ENCODE data around the gene PIGM. TPM values are rescaled to one million over a fixed set of nuclear protein-coding genes. Genes with fewer than 3 reads are reported as not detected.

PIGM gene
- total RNA-seq, 1 experiment from 2014 or later, result 4.6 TPM

- CTCF ChIA-PET, result interaction anchor here (0.6 to 1.3 kb wide), 2 partner anchors 24 to 180 kb away, joined by 3 to 5 read pairs; no protein-coding TSS in a partner anchor
- TF ChIP-seq EZH2 (IDR thresholded peaks at IDR 0.05; ENCODE audit: borderline replicate concordance, low read depth, low read length, poor library complexity, severe bottlenecking), result no peak
- TF ChIP-seq, protein P1, sequence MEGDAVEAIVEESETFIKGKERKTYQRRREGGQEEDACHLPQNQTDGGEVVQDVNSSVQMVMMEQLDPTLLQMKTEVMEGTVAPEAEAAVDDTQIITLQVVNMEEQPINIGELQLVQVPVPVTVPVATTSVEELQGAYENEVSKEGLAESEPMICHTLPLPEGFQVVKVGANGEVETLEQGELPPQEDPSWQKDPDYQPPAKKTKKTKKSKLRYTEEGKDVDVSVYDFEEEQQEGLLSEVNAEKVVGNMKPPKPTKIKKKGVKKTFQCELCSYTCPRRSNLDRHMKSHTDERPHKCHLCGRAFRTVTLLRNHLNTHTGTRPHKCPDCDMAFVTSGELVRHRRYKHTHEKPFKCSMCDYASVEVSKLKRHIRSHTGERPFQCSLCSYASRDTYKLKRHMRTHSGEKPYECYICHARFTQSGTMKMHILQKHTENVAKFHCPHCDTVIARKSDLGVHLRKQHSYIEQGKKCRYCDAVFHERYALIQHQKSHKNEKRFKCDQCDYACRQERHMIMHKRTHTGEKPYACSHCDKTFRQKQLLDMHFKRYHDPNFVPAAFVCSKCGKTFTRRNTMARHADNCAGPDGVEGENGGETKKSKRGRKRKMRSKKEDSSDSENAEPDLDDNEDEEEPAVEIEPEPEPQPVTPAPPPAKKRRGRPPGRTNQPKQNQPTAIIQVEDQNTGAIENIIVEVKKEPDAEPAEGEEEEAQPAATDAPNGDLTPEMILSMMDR (conservative IDR thresholded peaks at IDR 0.05; ENCODE audit: low read depth, low read length), result no peak
- Histone ChIP-seq H3K4me3 (ENCODE audit: low read depth, low read length, poor library complexity, severe bottlenecking) (peak overlapping the region; percentile 63), H3K9me3 (ENCODE audit: low read depth, low read length, poor library complexity, severe bottlenecking) (no peaks in the 10 kb centered on the region), H3K27me3 (replicated peaks; ENCODE audit: insufficient read depth, low read depth, low read length, poor library complexity) (peaks cover 19% of the 10 kb centered on the region), H3K4me1 (ENCODE audit: insufficient read depth, low read length, poor library complexity, severe bottlenecking) (peaks cover 11% of the 10 kb centered on the region), H3K36me3 (ENCODE audit: insufficient read depth, low read length, poor library complexity, severe bottlenecking) (no peaks in the 10 kb centered on the region), H3K27ac (ENCODE audit: low read depth, low read length, poor library complexity, severe bottlenecking) (no peak overlapping the region)
- no peak for DNase-seq (ENCODE audit: low spot score)
- BruUV-seq (replicated peaks), result no TSS peak
- intact Hi-C loops (cut with micrococcal nuclease; ENCODE audit: unreplicated experiment), result no loop called here
- POLR2A ChIA-PET (ENCODE audit: low non-redundant PET), result interaction anchor here (0.6 to 0.7 kb wide), 2 partner anchors 29 to 37 kb away, joined by 4 to 7 read pairs; no protein-coding TSS in a partner anchor
Observed at GRCh38 chr1:160030657-160031364, 979 bp downstream of the PIGM start.

DNA sequence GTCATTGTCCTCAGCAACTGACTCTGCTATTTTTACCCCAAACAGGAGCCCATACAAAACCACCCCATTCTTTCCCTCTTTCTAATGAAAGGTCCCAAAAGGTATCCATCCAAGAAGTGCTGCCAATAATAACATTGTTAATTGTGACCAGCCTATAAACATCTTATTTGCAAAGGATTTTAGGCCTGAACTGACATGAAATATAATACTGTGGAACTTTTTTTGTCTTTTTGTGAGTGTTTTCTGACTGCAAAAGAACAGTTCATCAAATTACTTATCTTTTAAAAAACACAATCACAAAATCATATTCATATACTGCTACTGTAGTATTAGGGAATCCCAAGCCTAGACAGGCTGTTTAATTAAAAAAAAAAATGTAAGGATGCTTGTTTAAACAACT is 3.4 kb downstream of the PIGM start:
- TF ChIP-seq, protein P1 (conservative IDR thresholded peaks at IDR 0.05; ENCODE audit: low read depth, low read length), result no peak
- TF ChIP-seq EZH2 (IDR thresholded peaks at IDR 0.05; ENCODE audit: borderline replicate concordance, low read depth, low read length, poor library complexity, severe bottlenecking), result no peak
- no peak for DNase-seq (ENCODE audit: low spot score)
- BruUV-seq (replicated peaks), result no TSS peak
- no peaks in the 10 kb centered on the region for H3K9me3 ChIP-seq (ENCODE audit: low read depth, low read length, poor library complexity, severe bottlenecking)
- H3K4me1 ChIP-seq (ENCODE audit: insufficient read depth, low read length, poor library complexity, severe bottlenecking), result peaks cover 11% of the 10 kb centered on the region
- CTCF ChIA-PET, result no interaction called here
- intact Hi-C loops (cut with micrococcal nuclease; ENCODE audit: unreplicated experiment), result no loop called here
- H3K36me3 ChIP-seq (ENCODE audit: insufficient read depth, low read length, poor library complexity, severe bottlenecking), result no peaks in the 10 kb centered on the region
- POLR2A ChIA-PET (ENCODE audit: low non-redundant PET), result no interaction called here
- H3K4me3 ChIP-seq (ENCODE audit: low read depth, low read length, poor library complexity, severe bottlenecking), result no peak overlapping the region
- no peak overlapping the region for H3K27ac ChIP-seq (ENCODE audit: low read depth, low read length, poor library complexity, severe bottlenecking)
- H3K27me3 ChIP-seq (replicated peaks; ENCODE audit: insufficient read depth, low read depth, low read length, poor library complexity), result no peaks in the 10 kb centered on the region

GRCh38 chr1:160025314-160025713 is 6.5 kb downstream of the PIGM start:
- H3K36me3 ChIP-seq (ENCODE audit: insufficient read depth, low read length, poor library complexity, severe bottlenecking), result no peaks in the 10 kb centered on the region
- H3K9me3 ChIP-seq (ENCODE audit: low read depth, low read length, poor library complexity, severe bottlenecking), result no peaks in the 10 kb centered on the region
- no peak for DNase-seq (ENCODE audit: low spot score)
- no peaks in the 10 kb centered on the region for H3K27me3 ChIP-seq (replicated peaks; ENCODE audit: insufficient read depth, low read depth, low read length, poor library complexity)
- ChIA-PET POLR2A (ENCODE audit: low non-redundant PET) (interaction anchor here (0.6 to 0.9 kb wide), 2 partner anchors 9 to 150 kb away, joined by 3 to 4 read pairs; no protein-coding TSS in a partner anchor), CTCF (no interaction called here)
- H3K27ac ChIP-seq (ENCODE audit: low read depth, low read length, poor library complexity, severe bottlenecking), result no peak overlapping the region
- H3K4me3 ChIP-seq (ENCODE audit: low read depth, low read length, poor library complexity, severe bottlenecking), result no peak overlapping the region
- BruUV-seq (replicated peaks), result no TSS peak
- H3K4me1 ChIP-seq (ENCODE audit: insufficient read depth, low read length, poor library complexity, severe bottlenecking), result peaks cover 4% of the 10 kb centered on the region
- TF ChIP-seq EZH2 (IDR thresholded peaks at IDR 0.05; ENCODE audit: borderline replicate concordance, low read depth, low read length, poor library complexity, severe bottlenecking), result no peak
- TF ChIP-seq, protein P1 (conservative IDR thresholded peaks at IDR 0.05; ENCODE audit: low read depth, low read length), result no peak
- intact Hi-C loops (cut with micrococcal nuclease; ENCODE audit: unreplicated experiment), result no loop called here

All from A673 (cell line).